ENCODE results near the gene PSKH1.

DNA sequence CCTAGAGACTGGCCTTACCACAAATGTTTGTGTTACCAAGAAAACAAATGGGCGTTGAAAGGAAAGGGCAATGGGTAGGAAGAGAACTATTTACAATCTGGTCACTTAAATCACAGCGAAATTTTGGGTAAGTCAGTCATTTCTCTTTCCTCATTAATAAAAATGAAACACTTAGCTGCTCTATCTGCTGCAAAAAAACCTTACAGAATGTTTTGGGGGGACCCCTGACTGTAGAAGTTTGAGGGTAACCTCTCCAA lies 47.1 kb upstream of the PSKH1 start:
- no peak for TF ChIP-seq PATZ1 (CRISPR knock-in tag; IDR thresholded peaks at IDR 0.05; ENCODE audit: borderline replicate concordance)
- no peak for TF ChIP-seq ZFP30 (CRISPR knock-in tag; IDR thresholded peaks at IDR 0.05)
- no peak for TF ChIP-seq ARNTL (CRISPR knock-in tag; IDR thresholded peaks at IDR 0.05; ENCODE audit: borderline replicate concordance, low read depth)
- no peak for TF ChIP-seq BACH2 (CRISPR knock-in tag; IDR thresholded peaks at IDR 0.05; ENCODE audit: borderline replicate concordance)
- TF ChIP-seq SNAI2 (CRISPR knock-in tag; IDR thresholded peaks at IDR 0.05): no peak
- TF ChIP-seq ESRRG (CRISPR knock-in tag; IDR thresholded peaks at IDR 0.05): no peak
- TF ChIP-seq TSHZ2 (CRISPR knock-in tag; IDR thresholded peaks at IDR 0.05): no peak
- no peak for TF ChIP-seq ZFP3 (CRISPR knock-in tag; IDR thresholded peaks at IDR 0.05)
- TF ChIP-seq OSR1 (CRISPR knock-in tag; IDR thresholded peaks at IDR 0.05): no peak
- no peak for TF ChIP-seq POU6F1 (CRISPR knock-in tag; IDR thresholded peaks at IDR 0.05; ENCODE audit: borderline replicate concordance, low read depth)
- TF ChIP-seq TCF4 (CRISPR knock-in tag; IDR thresholded peaks at IDR 0.05; ENCODE audit: borderline replicate concordance): no peak
